ENCODE data around the gene PTPN3.

PTPN3 gene

DNA sequence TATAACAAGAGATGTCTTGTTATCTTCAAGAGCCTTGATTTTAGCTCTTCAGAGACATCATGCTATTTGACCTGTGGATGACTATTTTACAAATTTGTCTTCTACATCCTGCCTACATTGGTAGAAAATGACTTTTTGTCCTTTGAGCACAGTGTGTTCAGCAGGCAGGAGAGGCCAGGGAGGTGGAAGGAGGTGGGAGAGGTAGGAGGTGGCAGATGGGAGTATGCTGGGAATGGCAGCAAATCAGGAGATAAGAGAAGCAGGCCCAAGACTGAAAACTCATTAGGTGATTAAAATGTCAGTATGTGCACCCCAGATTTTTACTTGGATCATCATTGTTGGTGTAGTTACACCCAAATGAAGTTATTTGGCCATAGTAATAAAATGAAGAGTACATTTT is 44.1 kb downstream of the PTPN3 start:
- DNase-seq (ENCODE audit: low read depth in 4 of 4, low spot score in 1 of 4), result no peak

- no peak for DNase-seq (ENCODE audit: low read depth in 4 of 4, low spot score in 1 of 4)
These were observed 44.8 kb downstream of the PTPN3 start for GRCh38 chr9:109453210-109453842.

DNA sequence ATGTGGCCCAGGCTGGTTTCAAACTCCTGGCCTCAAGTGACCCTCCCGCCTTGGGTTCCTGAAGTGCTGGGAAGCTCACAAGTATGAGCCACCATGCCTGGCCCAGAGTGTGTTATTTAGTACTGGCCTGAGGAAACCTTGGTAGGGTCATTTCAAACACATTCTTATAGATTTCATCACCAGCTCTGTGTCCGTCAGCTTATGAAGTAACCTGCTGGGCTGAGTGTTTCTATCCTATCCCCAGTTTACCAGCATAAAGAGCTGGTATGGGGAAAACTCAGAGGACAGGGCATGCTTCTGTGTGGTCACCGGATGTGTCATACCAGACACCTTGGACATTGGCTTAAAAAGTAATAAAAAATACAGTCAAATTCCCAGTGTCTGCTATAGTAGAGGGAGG is 45.3 kb downstream of the PTPN3 start:
- DNase-seq (ENCODE audit: low read depth in 4 of 4, low spot score in 1 of 4), result no peak

DNA sequence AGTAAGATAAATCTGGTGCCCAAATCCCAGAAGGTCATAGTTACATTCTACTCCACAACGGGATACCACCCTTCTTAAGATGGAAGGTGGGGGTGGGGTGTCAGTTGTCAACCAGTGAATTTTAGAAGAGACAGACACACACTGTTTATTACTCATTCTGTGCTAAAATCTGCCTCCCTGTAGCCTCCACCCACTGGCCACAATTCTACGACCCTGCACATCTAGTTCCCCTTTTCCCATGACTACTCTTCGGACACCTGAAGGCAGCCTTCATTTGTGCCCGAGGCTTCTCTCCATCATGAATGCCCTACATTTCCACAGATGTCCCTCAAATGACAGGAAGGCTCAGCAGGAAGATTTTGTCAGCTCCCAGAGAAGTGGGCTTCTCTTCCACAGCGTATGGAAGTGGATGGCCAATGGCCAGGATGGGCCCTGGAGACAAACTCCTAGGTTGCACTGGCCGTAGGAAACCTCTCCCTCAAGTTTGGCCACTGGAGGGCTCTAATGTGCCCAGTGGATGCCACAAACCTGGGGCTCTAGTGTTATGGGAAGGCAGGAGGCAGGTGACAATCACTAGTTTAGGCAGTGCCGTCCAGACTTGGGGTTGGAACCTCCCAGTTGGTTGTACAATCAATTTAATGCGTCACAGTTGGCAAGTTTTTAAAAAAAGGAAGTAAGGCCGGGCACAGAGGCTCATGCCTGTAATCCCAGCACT is 46.6 kb downstream of the PTPN3 start:
- no peak for DNase-seq (ENCODE audit: low read depth in 4 of 4, low spot score in 1 of 4)

DNA sequence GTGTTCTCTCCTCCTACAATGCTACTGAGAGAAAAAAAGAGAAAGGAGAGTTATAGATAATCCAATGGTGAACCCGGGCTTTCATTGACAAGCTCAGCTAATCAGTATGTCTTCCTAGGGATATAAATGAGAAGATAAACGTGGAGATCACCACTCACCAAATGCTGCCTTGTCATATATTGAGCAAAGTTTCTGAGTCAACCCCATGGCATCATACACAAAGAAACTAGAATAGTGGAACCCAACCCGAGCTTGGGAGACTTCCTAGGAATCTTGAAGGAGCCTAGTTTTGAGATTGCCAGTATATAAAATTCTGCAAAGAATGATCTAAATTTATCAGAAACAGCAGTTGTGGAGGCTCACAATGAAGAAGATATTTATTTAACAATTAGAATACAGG is 47.8 kb downstream of the PTPN3 start:
- DNase-seq (ENCODE audit: low read depth in 4 of 4, low spot score in 1 of 4), result no peak

DNA sequence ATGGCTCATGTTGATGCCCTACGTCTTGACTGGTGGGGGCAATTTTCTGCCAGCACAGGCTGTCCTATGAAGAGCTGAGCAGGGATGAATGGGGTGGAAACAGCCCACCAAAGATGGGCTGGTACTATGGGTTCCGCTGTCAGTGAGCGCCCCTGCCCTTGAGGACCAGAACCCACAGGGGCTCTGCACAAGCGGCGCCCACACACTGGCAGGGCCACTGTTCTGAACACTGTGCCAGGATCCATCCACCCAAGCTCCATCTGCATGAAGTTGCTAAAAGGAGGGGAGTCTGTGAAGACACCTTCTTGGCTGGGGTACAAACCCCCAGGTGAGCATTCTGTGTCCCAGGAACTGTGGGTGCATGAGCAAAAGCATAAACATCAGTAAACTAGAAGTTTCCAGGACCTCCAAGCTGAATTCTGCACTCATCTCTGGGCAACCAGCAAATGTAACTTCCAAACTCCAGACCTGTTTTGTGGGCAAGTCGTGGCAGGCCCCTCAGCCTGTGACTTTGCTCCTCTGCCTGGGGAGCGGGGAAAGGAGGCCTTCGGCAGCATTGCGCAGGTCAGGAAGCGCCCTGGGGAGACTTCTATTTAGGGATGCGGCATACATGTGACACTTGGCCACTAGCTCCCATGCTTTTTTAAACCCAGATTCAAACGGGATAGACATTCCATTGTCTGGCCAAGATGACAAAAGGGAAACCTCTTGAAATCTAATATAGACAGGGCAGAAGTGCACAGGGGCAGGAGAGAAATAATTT is 48.9 kb downstream of the PTPN3 start:
- no peak for DNase-seq (ENCODE audit: low read depth in 4 of 4, low spot score in 1 of 4)

- no peak for DNase-seq (ENCODE audit: low read depth in 4 of 4, low spot score in 1 of 4)
These were observed 49.9 kb downstream of the PTPN3 start for GRCh38 chr9:109448223-109448622.

GRCh38 chr9:109447329-109448076 is 50.6 kb downstream of the PTPN3 start:
- DNase-seq (ENCODE audit: low read depth in 4 of 4, low spot score in 1 of 4), result no peak

DNA sequence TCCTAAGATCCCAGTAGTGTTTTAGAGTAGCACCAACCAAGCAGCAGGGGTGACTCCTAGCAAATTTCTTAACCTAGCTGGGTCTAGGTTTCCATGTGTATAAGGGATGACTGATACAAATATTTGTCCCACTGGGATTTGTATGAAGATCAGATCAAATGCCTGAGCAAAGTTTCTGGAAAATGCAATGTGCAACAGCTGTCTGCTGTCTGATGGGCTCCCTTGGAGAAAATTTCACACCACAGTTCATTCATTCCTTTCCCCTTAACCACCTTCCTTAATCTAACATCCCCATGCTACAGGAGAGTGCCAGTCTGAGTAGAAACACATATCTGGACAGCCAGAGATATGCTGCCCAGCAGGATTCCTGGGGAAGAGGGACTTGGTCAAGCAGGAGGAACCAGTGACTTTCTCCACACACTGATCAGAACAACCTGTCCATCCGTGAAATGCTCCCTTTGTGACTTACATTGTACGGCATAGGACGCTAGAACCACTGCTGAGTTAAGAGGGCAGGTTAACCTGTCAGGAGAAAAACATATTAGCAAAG is 53.3 kb downstream of the PTPN3 start:
- DNase-seq (ENCODE audit: low read depth in 4 of 4, low spot score in 1 of 4), result no peak

DNA sequence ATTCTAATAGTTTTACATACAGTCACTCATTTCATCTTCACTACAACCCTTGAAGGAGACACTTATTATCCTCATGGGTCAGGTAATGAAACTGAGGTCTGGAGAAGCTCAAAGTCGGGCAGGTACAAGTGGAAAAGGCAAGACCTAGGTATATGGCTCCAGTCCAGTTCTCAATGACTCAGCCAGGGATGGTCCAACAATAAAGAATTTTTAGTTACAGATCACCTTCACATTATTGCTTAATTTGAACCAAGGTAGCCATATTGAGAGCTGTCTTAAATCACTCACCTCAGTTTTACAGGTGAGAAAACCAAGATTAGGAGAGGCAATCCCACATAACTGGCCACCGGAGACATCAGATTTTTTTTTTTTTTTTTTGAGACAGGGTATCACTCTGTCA is 55.4 kb downstream of the PTPN3 start:
- no peak for DNase-seq (ENCODE audit: low read depth in 4 of 4, low spot score in 1 of 4)

DNA sequence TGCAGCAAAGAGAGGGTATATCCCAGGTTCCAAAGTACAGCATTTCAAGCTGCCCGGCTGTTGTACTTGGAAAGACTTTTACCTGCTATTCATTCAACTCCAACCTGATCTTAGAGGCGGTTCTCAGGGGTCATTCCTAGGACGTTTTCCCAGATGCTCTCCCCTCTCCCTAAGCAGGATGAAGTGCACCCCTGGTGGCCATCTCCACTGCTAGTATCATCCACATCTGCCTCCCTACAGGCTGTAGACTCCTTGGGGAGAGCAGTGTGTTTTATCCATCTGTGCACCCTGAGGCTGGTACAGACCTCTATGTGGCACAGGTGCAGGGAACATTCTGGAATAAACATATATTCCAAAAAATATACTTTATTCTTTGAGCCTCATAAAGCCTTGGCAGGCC is 56.8 kb downstream of the PTPN3 start:
- no peak for DNase-seq (ENCODE audit: low read depth in 4 of 4, low spot score in 1 of 4)

- DNase-seq (ENCODE audit: low read depth in 4 of 4, low spot score in 1 of 4), result peak; percentile 2 to 39 (median 20)
These were observed 57.3 kb downstream of the PTPN3 start for GRCh38 chr9:109440797-109441287.

DNA sequence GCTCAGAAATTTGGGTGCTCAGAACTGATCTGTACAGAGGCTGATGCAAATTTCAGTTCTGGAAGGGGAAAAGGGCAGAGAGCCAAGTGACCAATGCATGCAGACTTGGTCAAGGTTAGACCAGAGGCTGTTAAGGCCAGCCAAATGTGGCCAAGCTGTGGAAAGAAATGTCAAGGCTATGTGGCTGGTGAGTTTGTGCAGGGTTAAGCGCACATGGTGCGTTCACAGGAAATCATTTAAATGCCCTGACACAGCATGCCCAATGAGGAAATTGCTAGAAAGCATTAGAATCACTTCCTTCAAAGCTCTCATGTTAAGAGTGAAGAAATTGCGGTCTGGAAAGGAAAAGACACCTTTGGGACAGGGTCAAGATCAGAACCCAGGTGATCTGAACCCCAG is 58.0 kb downstream of the PTPN3 start:
- no peak for DNase-seq (ENCODE audit: low read depth in 4 of 4, low spot score in 1 of 4)

- no peak for DNase-seq (ENCODE audit: low read depth in 4 of 4, low spot score in 1 of 4)
These were observed 58.6 kb downstream of the PTPN3 start for GRCh38 chr9:109439378-109440116.

- no peak for DNase-seq (ENCODE audit: low read depth in 4 of 4, low spot score in 1 of 4)
These were observed 60.8 kb downstream of the PTPN3 start for GRCh38 chr9:109437286-109437685.

DNA sequence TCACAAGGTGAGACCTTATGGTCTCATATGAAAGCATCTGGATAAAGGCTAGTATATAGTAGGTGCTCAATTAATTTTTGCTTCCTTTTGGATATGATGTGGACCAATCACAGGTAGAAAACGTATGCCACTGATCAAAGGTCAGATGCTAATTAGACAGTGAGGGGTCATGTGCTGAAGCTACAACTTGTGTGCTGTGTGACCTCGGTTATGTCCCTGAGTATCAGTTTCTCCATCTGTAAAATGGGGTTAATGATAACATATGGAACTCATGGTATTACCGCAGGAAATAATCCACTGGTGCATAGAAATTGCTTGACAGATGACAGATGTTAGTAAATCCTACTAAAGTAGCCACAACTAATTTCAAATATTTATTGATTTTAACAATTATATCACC is 62.0 kb downstream of the PTPN3 start:
- DNase-seq (ENCODE audit: low read depth in 4 of 4, low spot score in 1 of 4), result no peak

- DNase-seq (ENCODE audit: low read depth in 4 of 4, low spot score in 1 of 4), result no peak
These were observed 64.6 kb downstream of the PTPN3 start for GRCh38 chr9:109433476-109433875.

DNA sequence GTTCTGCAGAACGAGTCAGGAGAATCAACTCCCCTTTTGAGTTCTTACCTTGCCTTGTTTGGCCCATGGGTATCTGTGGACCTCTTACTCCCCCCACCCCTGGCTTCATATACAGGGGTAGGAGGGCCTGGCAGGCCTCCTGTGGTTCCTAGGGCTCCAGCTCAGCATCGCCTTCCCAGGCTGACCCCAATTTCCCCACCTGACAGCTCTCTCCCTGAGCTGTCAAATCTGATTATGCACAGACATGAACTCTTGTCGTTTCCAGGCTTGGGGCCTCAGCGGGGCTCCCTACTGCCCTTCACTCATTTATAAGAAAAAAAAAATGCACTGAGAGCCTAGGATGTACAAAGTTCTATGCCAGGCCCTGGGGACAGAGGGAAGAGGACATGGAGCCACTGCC is 67.9 kb downstream of the PTPN3 start:
- no peak for DNase-seq (ENCODE audit: low read depth in 4 of 4, low spot score in 1 of 4)

DNA sequence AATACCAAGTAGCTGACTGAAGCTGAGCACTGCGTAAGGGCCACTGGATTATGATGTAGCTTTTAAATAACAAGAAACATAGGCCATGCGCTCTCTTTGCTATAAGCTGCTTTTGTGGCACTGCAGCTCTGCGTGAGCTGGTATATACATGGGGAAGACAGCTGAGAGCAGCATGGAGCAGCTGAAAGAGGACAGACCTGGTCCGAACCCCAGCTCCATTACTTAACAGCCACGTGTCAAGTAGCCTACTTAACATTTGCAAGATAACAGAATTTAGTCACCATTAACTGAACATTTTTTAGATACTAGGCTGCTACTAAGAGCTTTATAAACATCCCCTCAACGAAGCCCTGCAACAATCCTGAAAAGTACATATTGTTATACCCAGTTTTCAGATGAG is 69.3 kb downstream of the PTPN3 start:
- no peak for DNase-seq (ENCODE audit: low read depth in 4 of 4, low spot score in 1 of 4)

GRCh38 chr9:109427886-109428285 is 70.2 kb downstream of the PTPN3 start:
- no peak for DNase-seq (ENCODE audit: low read depth in 4 of 4, low spot score in 1 of 4)
